K562 (cell line): ENCODE data around the gene KRTAP10-8. TPM values are rescaled to one million over a fixed set of nuclear protein-coding genes. Genes with fewer than 3 reads are reported as not detected.

Experiments used
- ATAC-seq: fragments of 200-7000 bp; cut with Tn5 transposase; 3 replicates; pipeline ENCODE4 v1.9.1; 2020; ENCODE audit warnings: moderate library complexity
- BruUV-seq: library from RNA; stranded (reverse); fragments of 400-500 nt; replicated peaks from 2 replicates; lab custom pipeline; 2021; lab: Mats Ljungman, UMichigan
- CTCF ChIA-PET: fragments of 300-600 bp; formaldehyde crosslinking; extraction: SDS; loops from one replicate; lab custom pipeline; 2021; ENCODE audit warnings: low intra/inter-chr PET ratio; lab: Yijun Ruan, JAX
- POLR2A ChIA-PET: fragments of 300-600, 350-650 bp; sonication (Branson Sonifier 250); formaldehyde crosslinking; extraction: SDS; loops from one replicate; lab custom pipeline; 2021; ENCODE audit warnings: antibody characterized with exemption, inconsistent platforms; lab: Yijun Ruan, JAX
- DNase-seq, 4 experiments: peaks; one replicate each; pipeline versions ENCODE4 v3.0.0 to v3.0.0-alpha.2; 2011 to 2018; ENCODE audit warnings: low spot score in 3 of 4, mixed read lengths in 3 of 4; ENCODE audit errors: extremely low read depth in 1 of 4
- FAIRE-seq: peaks from 2 replicates; lab custom pipeline; 2011; peaks lifted over from hg19 to GRCh38; lab: Jason Lieb, UNC
- H2AFZ ChIP-seq: 2 replicates; pipeline ENCODE4 v1.6.0; 2011; ENCODE audit warnings: low read depth, low read length, control low read depth, inconsistent platforms
- H3K27ac ChIP-seq: fragments of 200-600 bp; 3 replicates; pipeline ENCODE4 v1.8.0; 2011; ENCODE audit warnings: low read depth, mild to moderate bottlenecking, control low read depth, inconsistent platforms, low read length, moderate library complexity, mixed read lengths; ENCODE audit errors: extremely low read depth
- H3K27me3 ChIP-seq, 2 experiments: fragments of 300-600 bp in 1 of 2; 2 replicates in 1 of 2; 3 replicates in 1 of 2; pipeline versions ENCODE4 v1.6.0 to v1.8.0; 2011; ENCODE audit warnings: inconsistent platforms in 2 of 2, low read length in 2 of 2, mild to moderate bottlenecking in 1 of 2, mixed read lengths in 1 of 2, moderate library complexity in 1 of 2; ENCODE audit not compliant: control insufficient read depth in 2 of 2, insufficient read depth in 2 of 2
- H3K36me3 ChIP-seq: fragments of 300-600 bp; 3 replicates; pipeline ENCODE4 v1.8.0; 2011; ENCODE audit warnings: mild to moderate bottlenecking, low read length, inconsistent platforms; ENCODE audit not compliant: control insufficient read depth, insufficient read depth
- H3K4me1 ChIP-seq, 2 experiments: fragments of 200-600 bp in 1 of 2; replicated peaks in 1 of 2; 2 replicates in 1 of 2; 3 replicates in 1 of 2; pipeline versions ENCODE4 v1.5.1 to v1.8.0; 2011; ENCODE audit warnings: inconsistent platforms in 2 of 2, low read length in 2 of 2, mild to moderate bottlenecking in 1 of 2, mixed read lengths in 1 of 2, moderate library complexity in 1 of 2; ENCODE audit not compliant: control insufficient read depth in 2 of 2, insufficient read depth in 2 of 2
- H3K4me2 ChIP-seq: 2 replicates; pipeline ENCODE4 v1.6.1; 2011; ENCODE audit warnings: low read length, control low read depth, inconsistent platforms, mixed read lengths; ENCODE audit not compliant: insufficient read depth
- H3K4me3 ChIP-seq: fragments of 200-600 bp; sonication (generic), shearing (Covaris generic); 2 replicates; pipeline ENCODE4 v1.5.1; 2016; ENCODE audit warnings: control low read depth, inconsistent platforms
- H3K79me2 ChIP-seq: fragments of 200-600 bp; 3 replicates; pipeline ENCODE4 v1.8.0; 2011; ENCODE audit warnings: low read length, inconsistent platforms; ENCODE audit not compliant: control insufficient read depth, insufficient read depth
- H3K9ac ChIP-seq, 2 experiments: 2 replicates each; pipeline versions ENCODE4 v1.6.0 to v1.6.1; 2011; ENCODE audit warnings: low read depth in 2 of 2, low read length in 2 of 2, control low read depth in 1 of 2, inconsistent platforms in 1 of 2, mild to moderate bottlenecking in 1 of 2, mixed read lengths in 1 of 2; ENCODE audit not compliant: insufficient read depth in 1 of 2
- H3K9me1 ChIP-seq: one replicate; pipeline ENCODE4 v1.6.0; 2011; ENCODE audit warnings: inconsistent platforms, mild to moderate bottlenecking, low read length, moderate library complexity; ENCODE audit not compliant: control insufficient read depth, insufficient read depth
- H3K9me3 ChIP-seq: replicated peaks from 2 replicates; pipeline ENCODE4 v1.5.1; 2011; ENCODE audit warnings: low read depth, low read length, inconsistent platforms; ENCODE audit not compliant: control insufficient read depth, insufficient read depth
- H4K20me1 ChIP-seq: replicated peaks from 2 replicates; pipeline ENCODE4 v1.6.1; 2011; ENCODE audit warnings: low read length, inconsistent platforms, mixed read lengths; ENCODE audit not compliant: control insufficient read depth, insufficient read depth
- ATF3 ChIP-seq, 2 experiments: fragments of 450-650 bp in 1 of 2; sonication (generic) in 1 of 2; formaldehyde crosslinking in 1 of 2; IDR thresholded peaks in 1 of 2; conservative IDR thresholded peaks in 1 of 2; 2 replicates each; pipeline versions ENCODE4 v1.6.1 to v1.8.1; 2016 to 2023; ENCODE audit warnings: mild to moderate bottlenecking in 2 of 2, moderate library complexity in 2 of 2, inconsistent platforms in 1 of 2, missing genetic modification reagents in 1 of 2
- ATF6 ChIP-seq: sonication (generic); formaldehyde crosslinking; IDR thresholded peaks from 2 replicates; pipeline ENCODE4 v1.4.0; 2020; ENCODE audit warnings: mild to moderate bottlenecking, missing genetic modification reagents
- BCOR ChIP-seq: fragments of 450-650 bp; IDR thresholded peaks from 2 replicates; pipeline ENCODE4 v1.6.1; 2016
- FOSL1 ChIP-seq: fragments of 200-800 bp; sonication (Bioruptor generic); conservative IDR thresholded peaks from 2 replicates; pipeline ENCODE4 v1.6.1; 2016; ENCODE audit warnings: missing genetic modification characterization, missing compliant biosample characterization
- JUND ChIP-seq, 2 experiments: IDR thresholded peaks; 2 replicates in 1 of 2; 3 replicates in 1 of 2; pipeline ENCODE4 v1.6.1; 2011; ENCODE audit warnings: borderline replicate concordance in 2 of 2, low read depth in 2 of 2, low read length in 2 of 2, improper control_type of control experiment in 1 of 2, missing biosample characterization in 1 of 2, missing genetic modification characterization in 1 of 2, missing genetic modification reagents in 1 of 2
- RFX7 ChIP-seq: fragments of 250-450 bp; sonication (Bioruptor Pico); IDR thresholded peaks from 2 replicates; pipeline ENCODE4 v1.5.1; 2021; ENCODE audit warnings: mild to moderate bottlenecking
- SIN3B ChIP-seq: fragments of 450-650 bp; IDR thresholded peaks from 2 replicates; pipeline ENCODE4 v1.6.1; 2017; ENCODE audit warnings: low read depth, mild to moderate bottlenecking, moderate library complexity
- YY1 ChIP-seq, 3 experiments: IDR thresholded peaks; 2 replicates each; pipeline ENCODE4 v1.6.1; 2011; ENCODE audit warnings: low read length in 2 of 3, mild to moderate bottlenecking in 2 of 3, moderate library complexity in 2 of 3, borderline replicate concordance in 1 of 3, control low read depth in 1 of 3, low read depth in 1 of 3; ENCODE audit not compliant: insufficient read depth in 3 of 3, insufficient replicate concordance in 2 of 3, control insufficient read depth in 1 of 3, insufficient read length in 1 of 3; ENCODE audit errors: extremely low read depth in 1 of 3
- ZNF316 ChIP-seq: fragments of 450-650 bp; IDR thresholded peaks from 2 replicates; pipeline ENCODE4 v1.6.1; 2016
- WGBS: fragments of 100-300 bp; shearing (Covaris generic); methylation state at CpG from one replicate; pipeline ENCODE4 v1.1.6; 2016; ENCODE audit warnings: low coverage, mixed read lengths; ENCODE audit not compliant: insufficient coverage; ENCODE audit errors: missing lambda C conversion rate; 5-methylcytosine and 5-hydroxymethylcytosine counted together
- in situ Hi-C: fragments of 300-500 bp; cut with MboI; formaldehyde crosslinking; loops from 4 replicates; pipeline ENCODE4 v1.15.0; 2018; ENCODE audit warnings: inconsistent platforms, mixed read lengths
- intact Hi-C: fragments of 100-400 bp; cut with micrococcal nuclease; formaldehyde crosslinking; loops from 2 replicates; pipeline ENCODE4 v1.14.2; 2022
- polyA plus RNA-seq, 8 experiments: library from polyadenylated mRNA; depleted of rRNA in 4 of 8; stranded (reverse) in 5 of 8; unstranded in 3 of 8; fragments of >200 nt; fragmentation: Nextera tagmentation in 2 of 8; fragmentation: Illumina TruSeq in 1 of 8; extraction: Ambion mirVana in 2 of 8; extraction: Trizol in 1 of 8; gene quantifications; 2 replicates each; pipeline versions ENCODE4 v1.2.1 to v1.2.3, GENCODE V29; 2011 to 2014; ENCODE audit warnings: inconsistent platforms in 1 of 8, missing spikeins in 1 of 8
- total RNA-seq, 7 experiments: library from RNA; depleted of rRNA in 6 of 7; stranded (reverse); fragments of >200 nt in 6 of 7; fragmentation: Illumina TruSeq in 2 of 7; extraction: Trizol in 2 of 7; gene quantifications; 2 replicates each; pipeline versions ENCODE4 v1.2.1 to v1.2.3, GENCODE V29; 2011 to 2021; ENCODE audit warnings: low replicate concordance in 1 of 7

The KRTAP10-8 gene
- total and polyA plus RNA-seq, 9 of the 15 experiments (the other 6 are each of a cell fraction or from before 2014, with no cell fraction given) = not detected

- Histone ChIP-seq H3K36me3 (no peaks in the 10 kb centered on the region), H3K79me2 (no peaks in the 10 kb centered on the region), H3K27me3 (peaks cover 3 to 11% of the 10 kb centered on the region in 2 experiments; a peak in 3 of 5 replicates), H2AFZ (no peak overlapping the region), H3K9ac (no peak overlapping the region), H3K9me3 (no peaks in the 10 kb centered on the region), H3K4me1 (peaks cover 0 to 13% of the 10 kb centered on the region in 2 experiments; a peak in 1 of 5 replicates), H3K4me2 (no peak overlapping the region), H4K20me1 (no peaks in the 10 kb centered on the region), H3K27ac (no peak overlapping the region), H3K4me3 (no peak overlapping the region), H3K9me1 (no peaks in the 10 kb centered on the region)
- TF ChIP-seq ATF3 (IDR thresholded peaks at IDR 0.05) = peak; percentile 55; the same call in 1 of the 2 replicates
- TF ChIP-seq ATF3 (CRISPR knock-in tag; conservative IDR thresholded peaks at IDR 0.05) = no peak
- no peak for TF ChIP-seq RFX7
- peak; percentile 81 for TF ChIP-seq FOSL1 (tag)
- TF ChIP-seq ATF6 = no peak
- TF ChIP-seq JUND (IDR thresholded peaks at IDR 0.05; ENCODE audit: borderline replicate concordance, low read depth, low read length) = peak; percentile 38; the same call in 1 of the 2 replicates
- TF ChIP-seq JUND (tag; IDR thresholded peaks at IDR 0.05; ENCODE audit: borderline replicate concordance, low read depth, low read length) = 0 out of 3 replicates have a peak, but pooled peaks have one; percentile 39
- no peak for TF ChIP-seq ZNF316
- TF ChIP-seq SIN3B = no peak
- no peak for TF ChIP-seq YY1 (IDR thresholded peaks at IDR 0.05; ENCODE audit: borderline replicate concordance in 1 of 3, control insufficient read depth in 1 of 3, extremely low read depth in 1 of 3, insufficient read depth in 3 of 3, insufficient read length in 1 of 3, insufficient replicate concordance in 2 of 3, low read depth in 1 of 3, low read length in 2 of 3)
- TF ChIP-seq BCOR = no peak
- FAIRE-seq (no peak), DNase-seq (no peak), ATAC-seq (no peak)
- intact Hi-C loops (no loop called here), in situ Hi-C loops (no loop called here)
- CTCF ChIA-PET = interaction anchor here (0.6 kb wide), 1 partner anchor 56 kb away, joined by 4 read pairs; no protein-coding TSS in a partner anchor
- POLR2A ChIA-PET = no interaction called here
- no TSS peak for BruUV-seq
- WGBS = 4% methylated on average over 1 of the region's 1 CpG
Observed at GRCh38 chr21:44566403-44566802, 45.5 kb upstream of the KRTAP10-8 start.
